Vagina (tissue), 2 donors: Measurements from ENCODE around the gene ESRP2. TPM values are rescaled to one million over a fixed set of nuclear protein-coding genes. Genes with fewer than 3 reads are reported as not detected.

Experiments used
- DNase-seq, 2 donors: peaks; one replicate each; pipeline ENCODE4 v3.0.0-alpha.2; 2017; ENCODE audit errors: extremely low spot score in 2 of 2
- H3K27ac ChIP-seq: fragments of 200-600 bp; sonication (generic); one replicate; pipeline ENCODE4 v1.5.1; 2019
- H3K27me3 ChIP-seq: fragments of 200-600 bp; sonication (generic); one replicate; pipeline ENCODE4 v1.5.1; 2019
- H3K36me3 ChIP-seq, 2 donors: fragments of 200-600 bp; sonication (generic); one replicate each; pipeline ENCODE4 v1.5.1; 2017 to 2019
- H3K4me1 ChIP-seq: fragments of 200-600 bp; sonication (generic); one replicate; pipeline ENCODE4 v1.5.1; 2019
- H3K4me3 ChIP-seq, 2 donors: fragments of 200-600 bp; sonication (generic); 1 replicate in 1 of 2; 2 replicates in 1 of 2; pipeline ENCODE4 v1.5.1; 2016 to 2019
- H3K9me3 ChIP-seq: fragments of 200-600 bp; sonication (generic); one replicate; pipeline ENCODE4 v1.5.1; 2019
- POLR2A ChIP-seq, 2 donors: fragments of 450-650 bp; IDR thresholded peaks; one replicate each; pipeline ENCODE4 v1.6.1; 2017; ENCODE audit warnings: antibody characterized with exemption in 2 of 2, mild to moderate bottlenecking in 2 of 2, moderate library complexity in 2 of 2
- POLR2AphosphoS5 ChIP-seq, 2 donors: sonication (generic); formaldehyde crosslinking; IDR thresholded peaks; one replicate each; pipeline ENCODE4 v1.9.0; 2017; ENCODE audit warnings: antibody characterized with exemption in 2 of 2, mild to moderate bottlenecking in 2 of 2, low read depth in 1 of 2; ENCODE audit not compliant: insufficient read depth in 1 of 2
- intact Hi-C: fragments of 100-400 bp; cut with DNase I; formaldehyde crosslinking; loops from one replicate; pipeline ENCODE4 v1.15.1; 2023
- total RNA-seq: library from RNA; depleted of rRNA; stranded (reverse); fragments of >200 nt; gene quantifications from one replicate; pipeline ENCODE4 v1.2.3, GENCODE V29; 2016
- TF ChIP-seq, protein P1 (sequence below), 3 experiments: fragments of 450-650 bp in 2 of 3; fragments of 200-600 bp in 1 of 3; sonication (generic) in 1 of 3; IDR thresholded peaks; one replicate each; pipeline ENCODE4 v1.5.1; 2017 to 2019; ENCODE audit warnings: antibody characterized with exemption in 3 of 3, mild to moderate bottlenecking in 2 of 3, moderate library complexity in 2 of 3

The ESRP2 gene
- total RNA-seq, 1 donor from 2014 or later, result 71.0 TPM

DNA sequence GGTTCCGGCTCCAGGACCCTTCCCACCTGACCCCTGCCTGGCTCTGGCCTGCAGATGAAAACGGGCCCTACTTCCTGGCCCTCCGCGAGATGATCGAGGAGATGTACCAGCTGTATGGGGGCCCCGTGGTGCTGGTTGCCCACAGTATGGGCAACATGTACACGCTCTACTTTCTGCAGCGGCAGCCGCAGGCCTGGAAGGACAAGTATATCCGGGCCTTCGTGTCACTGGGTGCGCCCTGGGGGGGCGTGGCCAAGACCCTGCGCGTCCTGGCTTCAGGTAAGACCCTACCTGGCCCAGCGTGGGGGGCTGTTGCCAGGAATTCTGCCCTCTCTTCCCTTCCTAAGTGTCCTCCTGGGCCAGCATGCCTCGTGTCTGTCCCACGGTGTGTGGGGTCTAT lies 19.8 kb upstream of the ESRP2 start:
- Histone ChIP-seq H3K27me3 (no peaks in the 10 kb centered on the region), H3K4me3 (no peak overlapping the region), H3K27ac (no peak overlapping the region), H3K36me3 (peaks cover 0 to 52% of the 10 kb centered on the region in 2 donors), H3K4me1 (peaks cover 11% of the 10 kb centered on the region), H3K9me3 (no peaks in the 10 kb centered on the region)
- no peak for DNase-seq
- TF ChIP-seq POLR2A (IDR thresholded peaks at IDR 0.05) (no peak), POLR2AphosphoS5 (IDR thresholded peaks at IDR 0.05; ENCODE audit: insufficient read depth in 1 of 2, low read depth in 1 of 2) (no peak)
- TF ChIP-seq, protein P1, sequence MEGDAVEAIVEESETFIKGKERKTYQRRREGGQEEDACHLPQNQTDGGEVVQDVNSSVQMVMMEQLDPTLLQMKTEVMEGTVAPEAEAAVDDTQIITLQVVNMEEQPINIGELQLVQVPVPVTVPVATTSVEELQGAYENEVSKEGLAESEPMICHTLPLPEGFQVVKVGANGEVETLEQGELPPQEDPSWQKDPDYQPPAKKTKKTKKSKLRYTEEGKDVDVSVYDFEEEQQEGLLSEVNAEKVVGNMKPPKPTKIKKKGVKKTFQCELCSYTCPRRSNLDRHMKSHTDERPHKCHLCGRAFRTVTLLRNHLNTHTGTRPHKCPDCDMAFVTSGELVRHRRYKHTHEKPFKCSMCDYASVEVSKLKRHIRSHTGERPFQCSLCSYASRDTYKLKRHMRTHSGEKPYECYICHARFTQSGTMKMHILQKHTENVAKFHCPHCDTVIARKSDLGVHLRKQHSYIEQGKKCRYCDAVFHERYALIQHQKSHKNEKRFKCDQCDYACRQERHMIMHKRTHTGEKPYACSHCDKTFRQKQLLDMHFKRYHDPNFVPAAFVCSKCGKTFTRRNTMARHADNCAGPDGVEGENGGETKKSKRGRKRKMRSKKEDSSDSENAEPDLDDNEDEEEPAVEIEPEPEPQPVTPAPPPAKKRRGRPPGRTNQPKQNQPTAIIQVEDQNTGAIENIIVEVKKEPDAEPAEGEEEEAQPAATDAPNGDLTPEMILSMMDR (IDR thresholded peaks at IDR 0.05), result no peak
- intact Hi-C loops, result no loop called here

DNA sequence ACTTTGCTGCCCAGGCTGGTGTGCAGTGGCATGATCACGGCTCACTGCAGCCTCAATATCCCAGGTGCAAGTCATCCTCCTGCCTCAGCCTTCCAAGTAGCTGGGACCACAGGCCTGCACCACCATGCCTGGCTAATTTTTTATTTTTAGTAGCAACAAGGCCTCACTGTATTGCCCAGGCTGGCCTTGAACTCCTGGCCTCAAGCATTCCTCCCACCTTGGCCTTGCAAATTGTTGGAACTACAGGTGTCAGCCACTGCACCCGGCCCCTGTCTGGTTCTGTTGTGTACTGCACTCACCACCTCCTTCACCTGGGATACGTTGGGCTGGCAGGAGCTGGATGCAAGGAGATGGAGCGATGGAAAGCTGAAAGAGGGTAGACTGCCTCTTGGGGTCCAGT lies 17.8 kb upstream of the ESRP2 start:
- peaks cover 11% of the 10 kb centered on the region for H3K4me1 ChIP-seq
- no peaks in the 10 kb centered on the region for H3K27me3 ChIP-seq
- intact Hi-C loops, result no loop called here
- H3K4me3 ChIP-seq, result no peak overlapping the region
- TF ChIP-seq POLR2AphosphoS5 (IDR thresholded peaks at IDR 0.05; ENCODE audit: insufficient read depth in 1 of 2, low read depth in 1 of 2) (no peak), POLR2A (IDR thresholded peaks at IDR 0.05) (no peak)
- TF ChIP-seq, protein P1 (IDR thresholded peaks at IDR 0.05), result no peak
- H3K27ac ChIP-seq, result no peak overlapping the region
- peaks cover 0 to 46% of the 10 kb centered on the region in 2 donors for H3K36me3 ChIP-seq
- no peaks in the 10 kb centered on the region for H3K9me3 ChIP-seq
- no peak for DNase-seq

DNA sequence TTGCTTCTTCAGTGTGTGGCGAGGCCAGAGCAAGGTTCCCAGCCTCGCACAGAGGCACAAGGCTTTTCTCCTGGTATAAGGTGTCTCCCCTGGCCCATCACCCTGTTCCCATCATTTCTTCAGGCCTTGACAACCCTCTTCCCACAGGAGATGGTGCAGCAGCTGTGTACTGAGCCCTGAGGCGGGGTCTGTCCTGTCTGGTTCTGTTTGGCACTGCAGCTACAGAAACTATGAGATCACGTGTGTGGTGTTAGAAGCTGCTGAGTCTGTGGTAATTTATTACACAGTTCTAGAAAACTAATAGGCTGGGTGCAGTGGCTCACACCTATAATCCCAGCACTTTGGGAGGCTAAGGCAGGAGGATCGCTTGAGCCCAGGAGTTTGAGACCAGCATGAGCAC lies 16.5 kb upstream of the ESRP2 start:
- Histone ChIP-seq H3K4me1 (peaks cover 18% of the 10 kb centered on the region), H3K27me3 (no peaks in the 10 kb centered on the region), H3K4me3 (no peak overlapping the region), H3K27ac (no peak overlapping the region), H3K9me3 (no peaks in the 10 kb centered on the region), H3K36me3 (peaks cover 0 to 46% of the 10 kb centered on the region in 2 donors)
- intact Hi-C loops, result no loop called here
- no peak for DNase-seq
- TF ChIP-seq POLR2AphosphoS5 (IDR thresholded peaks at IDR 0.05; ENCODE audit: insufficient read depth in 1 of 2, low read depth in 1 of 2), result no peak
- TF ChIP-seq, protein P1 (IDR thresholded peaks at IDR 0.05), result no peak
- TF ChIP-seq POLR2A (IDR thresholded peaks at IDR 0.05), result no peak

DNA sequence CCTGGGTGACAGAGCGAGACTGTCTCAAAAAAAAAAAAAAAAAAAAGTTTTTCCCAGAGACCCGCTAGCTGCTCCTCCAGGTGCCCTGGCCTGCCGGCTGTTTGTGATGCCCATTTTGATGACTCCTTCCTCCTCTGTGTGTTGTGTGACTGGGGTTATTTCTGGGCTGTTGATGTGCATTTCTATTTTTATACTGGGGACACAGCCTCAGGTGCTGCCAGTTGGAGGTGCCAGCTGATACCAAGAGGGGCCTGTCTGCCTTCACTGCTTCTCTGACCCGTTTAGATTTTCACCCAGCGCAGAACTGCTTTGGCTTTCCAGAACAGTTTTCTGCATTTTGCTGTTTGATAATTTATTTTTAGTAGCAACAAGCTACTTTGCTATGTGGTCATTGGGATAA lies 15.9 kb upstream of the ESRP2 start:
- DNase-seq, result no peak
- intact Hi-C loops, result no loop called here
- Histone ChIP-seq H3K9me3 (no peaks in the 10 kb centered on the region), H3K27ac (no peak overlapping the region), H3K4me3 (no peak overlapping the region), H3K36me3 (peaks cover 0 to 46% of the 10 kb centered on the region in 2 donors), H3K4me1 (peaks cover 18% of the 10 kb centered on the region), H3K27me3 (no peaks in the 10 kb centered on the region)
- no peak for TF ChIP-seq POLR2AphosphoS5 (IDR thresholded peaks at IDR 0.05; ENCODE audit: insufficient read depth in 1 of 2, low read depth in 1 of 2)
- TF ChIP-seq, protein P1 (IDR thresholded peaks at IDR 0.05), result no peak
- TF ChIP-seq POLR2A (IDR thresholded peaks at IDR 0.05), result no peak

DNA sequence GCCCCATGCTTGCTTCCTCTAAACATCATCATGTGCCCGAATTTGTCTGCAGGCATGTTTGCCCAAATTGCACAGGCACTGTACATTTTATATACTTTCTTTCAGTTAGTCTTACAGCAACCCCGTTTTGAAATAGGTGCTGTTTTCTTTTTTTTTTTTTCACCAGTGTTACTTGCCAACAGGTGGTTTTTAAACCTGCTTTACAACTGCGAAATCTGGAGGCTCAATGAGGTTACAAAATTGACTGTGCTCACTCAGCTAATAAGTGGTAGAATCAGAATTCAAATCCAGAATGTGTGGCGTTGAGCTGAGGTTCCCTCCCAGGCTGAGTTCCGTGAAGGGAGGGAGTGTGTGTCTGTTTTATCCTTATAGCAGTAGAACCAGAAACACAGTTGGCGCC lies 15.0 kb upstream of the ESRP2 start:
- DNase-seq, result no peak
- intact Hi-C loops, result no loop called here
- Histone ChIP-seq H3K27me3 (no peaks in the 10 kb centered on the region), H3K9me3 (no peaks in the 10 kb centered on the region), H3K4me1 (peaks cover 26% of the 10 kb centered on the region), H3K4me3 (no peak overlapping the region), H3K27ac (no peak overlapping the region), H3K36me3 (peaks cover 0 to 39% of the 10 kb centered on the region in 2 donors)
- TF ChIP-seq, protein P1 (IDR thresholded peaks at IDR 0.05), result no peak
- TF ChIP-seq POLR2AphosphoS5 (IDR thresholded peaks at IDR 0.05; ENCODE audit: insufficient read depth in 1 of 2, low read depth in 1 of 2) (no peak), POLR2A (IDR thresholded peaks at IDR 0.05) (no peak)
